GM12878 (cell line): ENCODE measurements around the gene NDOR1. TPM values are rescaled to one million over a fixed set of nuclear protein-coding genes. Genes with fewer than 3 reads are reported as not detected.

ENCODE experiments used
- BCL11A ChIP-seq: IDR thresholded peaks from 2 replicates; pipeline ENCODE4 v1.6.1; 2011; ENCODE audit warnings: low read depth, low read length
- CHD1 ChIP-seq: IDR thresholded peaks from 2 replicates; pipeline ENCODE4 v1.6.1; 2012; ENCODE audit warnings: low read depth, low read length, improper control_type of control experiment
- ELK1 ChIP-seq: IDR thresholded peaks from 2 replicates; pipeline ENCODE4 v1.6.1; 2012; ENCODE audit warnings: low read depth, low read length, improper control_type of control experiment
- EP300 ChIP-seq, 2 experiments: fragments of 150-350 bp in 1 of 2; IDR thresholded peaks; 2 replicates each; pipeline ENCODE4 v1.6.1; 2011 to 2012; ENCODE audit warnings: low read depth in 2 of 2, low read length in 2 of 2, borderline replicate concordance in 1 of 2, improper control_type of control experiment in 1 of 2, inconsistent platforms in 1 of 2; ENCODE audit not compliant: control insufficient read depth in 1 of 2
- ESRRA ChIP-seq: IDR thresholded peaks from 2 replicates; pipeline ENCODE4 v1.6.1; 2012; ENCODE audit warnings: mild to moderate bottlenecking, low read length, improper control_type of control experiment
- EZH2 ChIP-seq: IDR thresholded peaks from 2 replicates; pipeline ENCODE4 v1.6.1; 2012; ENCODE audit warnings: low read depth, mild to moderate bottlenecking, control low read depth, inconsistent platforms, low read length, borderline replicate concordance; ENCODE audit not compliant: control insufficient read depth
- HCFC1 ChIP-seq: fragments of 150-350 bp; IDR thresholded peaks from 2 replicates; pipeline ENCODE4 v1.6.1; 2014; ENCODE audit warnings: low read length
- JUND ChIP-seq: IDR thresholded peaks from 2 replicates; pipeline ENCODE4 v1.6.1; 2012; ENCODE audit warnings: low read depth, mild to moderate bottlenecking, low read length, improper control_type of control experiment, moderate library complexity
- MTA3 ChIP-seq: IDR thresholded peaks from 2 replicates; pipeline ENCODE4 v1.6.1; 2012; ENCODE audit warnings: low read length, inconsistent platforms, borderline replicate concordance
- NFXL1 ChIP-seq: fragments of 450-650 bp; IDR thresholded peaks from 2 replicates; pipeline ENCODE4 v1.6.1; 2017; ENCODE audit warnings: antibody characterized with exemption, mild to moderate bottlenecking, borderline replicate concordance
- NFYB ChIP-seq: IDR thresholded peaks from 2 replicates; pipeline ENCODE4 v1.6.1; 2011; ENCODE audit warnings: low read depth, mild to moderate bottlenecking, low read length, improper control_type of control experiment, moderate library complexity; ENCODE audit not compliant: insufficient read depth
- NR2C2 ChIP-seq: IDR thresholded peaks from 2 replicates; pipeline ENCODE4 v1.6.1; 2011; ENCODE audit warnings: borderline replicate concordance, low read depth; ENCODE audit not compliant: control insufficient read depth, insufficient read length
- RELA ChIP-seq: fragments of 450-650 bp; IDR thresholded peaks from 2 replicates; pipeline ENCODE4 v1.8.0; 2014; ENCODE audit warnings: borderline replicate concordance; ENCODE audit not compliant: partially characterized antibody
- RELB ChIP-seq: fragments of 450-650 bp; IDR thresholded peaks from 2 replicates; pipeline ENCODE4 v1.6.1; 2017; ENCODE audit warnings: low read depth, mild to moderate bottlenecking, moderate library complexity
- STAT3 ChIP-seq: IDR thresholded peaks from 2 replicates; pipeline ENCODE4 v1.6.1; 2011; ENCODE audit warnings: low read depth, low read length, improper control_type of control experiment
- SUZ12 ChIP-seq: fragments of 200-600 bp; sonication (generic); IDR thresholded peaks from one replicate; pipeline ENCODE4 v1.6.1; 2018; ENCODE audit warnings: antibody characterized with exemption, mild to moderate bottlenecking; ENCODE audit not compliant: unreplicated experiment
- YY1 ChIP-seq: IDR thresholded peaks from 2 replicates; pipeline ENCODE4 v1.6.1; 2011; ENCODE audit warnings: low read depth, mild to moderate bottlenecking, low read length
- ZNF24 ChIP-seq: fragments of 450-650 bp; IDR thresholded peaks from 2 replicates; pipeline ENCODE4 v1.6.1; 2017; ENCODE audit warnings: antibody characterized with exemption, mild to moderate bottlenecking
- polyA plus RNA-seq, 11 experiments: library from polyadenylated mRNA; depleted of rRNA in 4 of 11; unstranded in 6 of 11; stranded (reverse) in 5 of 11; fragments of >200 nt; fragmentation: Nextera tagmentation in 4 of 11; fragmentation: Illumina TruSeq in 1 of 11; extraction: Ambion mirVana in 4 of 11; extraction: Trizol in 1 of 11; gene quantifications; 1 replicate in 1 of 11; 2 replicates in 10 of 11; pipeline versions ENCODE4 v1.2.1 to v1.2.3, GENCODE V29; 2011 to 2016; ENCODE audit warnings: inconsistent platforms in 2 of 11, missing spikeins in 2 of 11, low read depth in 1 of 11
- total RNA-seq, 4 experiments: library from RNA; depleted of rRNA in 3 of 4; stranded (reverse); fragments of >200 nt in 3 of 4; fragmentation: Illumina TruSeq in 1 of 4; extraction: Trizol in 1 of 4; gene quantifications; 2 replicates each; pipeline versions ENCODE4 v1.2.1 to v1.2.3, GENCODE V29; 2013 to 2021
- TF ChIP-seq, protein P1 (sequence below): fragments of 450-650 bp; IDR thresholded peaks from 2 replicates; pipeline ENCODE4 v1.6.1; 2018; ENCODE audit warnings: mild to moderate bottlenecking, low read depth, moderate library complexity; ENCODE audit not compliant: partially characterized antibody
- TF ChIP-seq, protein P2 (sequence below): IDR thresholded peaks from 2 replicates; pipeline ENCODE4 v1.6.1; 2011; ENCODE audit warnings: mild to moderate bottlenecking, low read depth, low read length, moderate library complexity; ENCODE audit not compliant: insufficient replicate concordance

NDOR1 gene
- total and polyA plus RNA-seq, 10 of the 15 experiments (the other 5 are each of a cell fraction or from before 2014, with no cell fraction given): 0.04 to 32.9 (median 11.1) TPM

DNA sequence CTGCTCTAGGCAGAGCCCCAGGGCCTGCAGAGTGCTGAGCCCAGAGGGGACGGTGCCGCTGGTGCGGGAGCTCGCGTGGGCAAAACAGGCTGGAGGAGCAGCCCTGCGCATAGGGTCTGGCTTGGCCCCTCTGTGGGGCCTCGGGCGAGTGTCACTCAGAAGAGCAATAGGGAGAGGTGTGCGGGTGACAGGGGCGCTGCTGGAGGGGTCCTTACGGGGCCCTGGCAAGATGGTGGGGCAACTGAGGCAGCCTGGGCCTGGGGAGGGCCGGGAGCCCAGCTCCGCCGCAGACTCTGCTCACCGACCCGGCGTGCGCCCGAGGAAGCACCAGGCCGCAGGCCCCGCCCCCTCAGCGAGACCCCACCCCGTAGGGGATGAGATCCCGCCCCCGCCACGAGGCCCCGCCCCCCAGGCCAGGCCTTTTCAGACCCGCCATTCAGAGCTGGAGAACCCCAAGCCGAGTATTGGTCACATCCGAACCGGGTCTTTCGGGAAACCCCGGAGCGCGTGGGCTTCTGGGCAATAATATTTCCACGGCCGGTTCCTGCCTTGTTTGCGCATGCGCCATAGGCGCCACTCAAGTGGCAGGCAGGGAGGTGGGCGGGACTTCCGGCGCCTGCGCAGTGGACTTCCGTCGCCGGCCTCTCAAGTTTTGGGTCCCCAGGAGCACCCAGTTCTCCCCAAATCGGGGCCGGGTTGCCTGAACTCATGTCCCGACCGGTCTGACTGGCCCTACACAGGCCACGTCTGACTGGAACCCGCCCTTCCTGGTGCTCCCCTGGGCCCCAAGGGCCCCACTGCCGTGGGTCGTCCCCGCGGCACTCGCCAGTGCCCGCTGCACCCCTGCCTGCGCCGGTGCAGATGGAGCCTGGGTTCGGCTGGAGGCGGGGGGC, 17.8 kb downstream of the NDOR1 start (continued):
- TF ChIP-seq, protein P1, sequence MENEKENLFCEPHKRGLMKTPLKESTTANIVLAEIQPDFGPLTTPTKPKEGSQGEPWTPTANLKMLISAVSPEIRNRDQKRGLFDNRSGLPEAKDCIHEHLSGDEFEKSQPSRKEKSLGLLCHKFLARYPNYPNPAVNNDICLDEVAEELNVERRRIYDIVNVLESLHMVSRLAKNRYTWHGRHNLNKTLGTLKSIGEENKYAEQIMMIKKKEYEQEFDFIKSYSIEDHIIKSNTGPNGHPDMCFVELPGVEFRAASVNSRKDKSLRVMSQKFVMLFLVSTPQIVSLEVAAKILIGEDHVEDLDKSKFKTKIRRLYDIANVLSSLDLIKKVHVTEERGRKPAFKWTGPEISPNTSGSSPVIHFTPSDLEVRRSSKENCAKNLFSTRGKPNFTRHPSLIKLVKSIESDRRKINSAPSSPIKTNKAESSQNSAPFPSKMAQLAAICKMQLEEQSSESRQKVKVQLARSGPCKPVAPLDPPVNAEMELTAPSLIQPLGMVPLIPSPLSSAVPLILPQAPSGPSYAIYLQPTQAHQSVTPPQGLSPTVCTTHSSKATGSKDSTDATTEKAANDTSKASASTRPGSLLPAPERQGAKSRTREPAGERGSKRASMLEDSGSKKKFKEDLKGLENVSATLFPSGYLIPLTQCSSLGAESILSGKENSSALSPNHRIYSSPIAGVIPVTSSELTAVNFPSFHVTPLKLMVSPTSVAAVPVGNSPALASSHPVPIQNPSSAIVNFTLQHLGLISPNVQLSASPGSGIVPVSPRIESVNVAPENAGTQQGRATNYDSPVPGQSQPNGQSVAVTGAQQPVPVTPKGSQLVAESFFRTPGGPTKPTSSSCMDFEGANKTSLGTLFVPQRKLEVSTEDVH: peak; percentile 62
- TF ChIP-seq RELA (peak; percentile 68), BCL11A (no peak), STAT3 (no peak), SUZ12 (no peak), ESRRA (0 out of 2 replicates have a peak, but pooled peaks have one; percentile 62), NR2C2 (no peak), CHD1 (no peak), NFYB (peak; percentile 83; the same call in 1 of the 2 replicates), HCFC1 (peak; percentile 61; the same call in 1 of the 2 replicates), RELB (peak; percentile 68), NFXL1 (no peak), YY1 (peak; percentile 91), ELK1 (peak; percentile 73), JUND (no peak), ZNF24 (no peak), MTA3 (no peak), EP300 (IDR thresholded peaks at IDR 0.05; ENCODE audit: borderline replicate concordance in 1 of 2, control insufficient read depth in 1 of 2, low read depth in 2 of 2, low read length in 2 of 2) (no peak), EZH2 (no peak)
- TF ChIP-seq, protein P2, sequence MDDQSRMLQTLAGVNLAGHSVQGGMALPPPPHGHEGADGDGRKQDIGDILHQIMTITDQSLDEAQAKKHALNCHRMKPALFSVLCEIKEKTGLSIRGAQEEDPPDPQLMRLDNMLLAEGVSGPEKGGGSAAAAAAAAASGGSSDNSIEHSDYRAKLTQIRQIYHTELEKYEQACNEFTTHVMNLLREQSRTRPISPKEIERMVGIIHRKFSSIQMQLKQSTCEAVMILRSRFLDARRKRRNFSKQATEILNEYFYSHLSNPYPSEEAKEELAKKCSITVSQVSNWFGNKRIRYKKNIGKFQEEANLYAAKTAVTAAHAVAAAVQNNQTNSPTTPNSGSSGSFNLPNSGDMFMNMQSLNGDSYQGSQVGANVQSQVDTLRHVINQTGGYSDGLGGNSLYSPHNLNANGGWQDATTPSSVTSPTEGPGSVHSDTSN: peak; percentile 83
